ENCODE measurements around the gene TMEM14C.
"Not testable (repeated sequence)": the region's sequence is repeated elsewhere in the genome, so short reads cannot be mapped to it uniquely, and the experiment has no call there.

GRCh38 chr6:10720960-10721849 is 1.7 kb upstream of the TMEM14C start:
- not testable (repeated sequence) for TF ChIP-seq POLR2AphosphoS5 (IDR thresholded peaks at IDR 0.05); CTCF (IDR thresholded peaks at IDR 0.05; ENCODE audit: poor library complexity, severe bottlenecking); EZH2 (IDR thresholded peaks at IDR 0.05; ENCODE audit: borderline replicate concordance, insufficient read depth, low read length, poor library complexity, severe bottlenecking); REST (IDR thresholded peaks at IDR 0.05; ENCODE audit: borderline replicate concordance); MXI1 (conservative IDR thresholded peaks at IDR 0.05; ENCODE audit: poor library complexity, severe bottlenecking); TAF1 (IDR thresholded peaks at IDR 0.05; ENCODE audit: low read depth); EP300 (conservative IDR thresholded peaks at IDR 0.05; ENCODE audit: poor library complexity, severe bottlenecking); SMC3 (conservative IDR thresholded peaks at IDR 0.05; ENCODE audit: poor library complexity)

All from neural cell (in vitro differentiated cells).